Germinal center (tissue), 1 donor: ENCODE data around the gene SLC15A2.

Experiments used
- DNase-seq: peaks from one replicate; pipeline ENCODE4 v3.0.0; 2012; ENCODE audit warnings: mixed read lengths, low spot score

Gene SLC15A2

GRCh38 chr3:121979734-121980449 is 85.7 kb downstream of the SLC15A2 start:
- no peak for DNase-seq

DNA sequence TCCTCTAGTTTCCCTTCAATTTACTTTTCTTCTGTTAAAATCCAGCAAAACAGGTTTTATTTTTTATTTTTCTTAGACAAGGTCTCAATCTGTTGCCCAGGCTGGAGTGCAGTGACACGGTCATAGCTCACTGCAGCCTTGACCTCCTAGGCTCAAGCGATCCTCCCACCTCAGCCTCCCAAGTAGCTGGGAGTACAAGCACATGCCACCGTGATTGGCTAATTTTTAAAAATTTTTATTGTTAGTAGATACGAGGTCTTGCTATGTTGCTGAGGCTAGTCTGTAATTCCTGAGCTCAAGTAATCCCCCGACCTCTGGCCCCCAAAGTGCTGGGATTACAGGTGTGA is 86.2 kb downstream of the SLC15A2 start:
- no peak for DNase-seq

- no peak for DNase-seq
These were observed 87.3 kb downstream of the SLC15A2 start for GRCh38 chr3:121981473-121981872.

GRCh38 chr3:121985846-121986245 is 91.6 kb downstream of the SLC15A2 start:
- DNase-seq, result no peak

DNA sequence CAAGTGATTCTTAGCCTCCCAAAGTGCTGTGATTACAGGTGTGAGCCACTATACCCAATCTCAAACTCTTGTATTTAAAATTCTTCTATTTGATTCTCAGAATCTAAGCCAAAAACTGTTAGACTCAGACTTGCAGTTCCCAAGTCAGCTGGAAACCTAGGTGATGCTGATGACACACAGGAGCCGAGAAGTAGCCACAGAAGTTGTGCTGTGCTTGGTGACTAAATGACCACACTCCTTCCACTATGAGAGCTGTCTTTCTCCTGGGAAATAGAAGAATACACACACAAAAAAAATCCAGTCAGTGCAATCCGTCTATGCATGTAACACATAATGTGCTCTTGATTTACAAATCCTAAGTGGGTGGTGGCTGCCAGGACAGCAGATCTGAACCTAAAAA is 93.9 kb downstream of the SLC15A2 start:
- no peak for DNase-seq

- DNase-seq, result no peak
These were observed 95.7 kb downstream of the SLC15A2 start for GRCh38 chr3:121989943-121990342.

DNA sequence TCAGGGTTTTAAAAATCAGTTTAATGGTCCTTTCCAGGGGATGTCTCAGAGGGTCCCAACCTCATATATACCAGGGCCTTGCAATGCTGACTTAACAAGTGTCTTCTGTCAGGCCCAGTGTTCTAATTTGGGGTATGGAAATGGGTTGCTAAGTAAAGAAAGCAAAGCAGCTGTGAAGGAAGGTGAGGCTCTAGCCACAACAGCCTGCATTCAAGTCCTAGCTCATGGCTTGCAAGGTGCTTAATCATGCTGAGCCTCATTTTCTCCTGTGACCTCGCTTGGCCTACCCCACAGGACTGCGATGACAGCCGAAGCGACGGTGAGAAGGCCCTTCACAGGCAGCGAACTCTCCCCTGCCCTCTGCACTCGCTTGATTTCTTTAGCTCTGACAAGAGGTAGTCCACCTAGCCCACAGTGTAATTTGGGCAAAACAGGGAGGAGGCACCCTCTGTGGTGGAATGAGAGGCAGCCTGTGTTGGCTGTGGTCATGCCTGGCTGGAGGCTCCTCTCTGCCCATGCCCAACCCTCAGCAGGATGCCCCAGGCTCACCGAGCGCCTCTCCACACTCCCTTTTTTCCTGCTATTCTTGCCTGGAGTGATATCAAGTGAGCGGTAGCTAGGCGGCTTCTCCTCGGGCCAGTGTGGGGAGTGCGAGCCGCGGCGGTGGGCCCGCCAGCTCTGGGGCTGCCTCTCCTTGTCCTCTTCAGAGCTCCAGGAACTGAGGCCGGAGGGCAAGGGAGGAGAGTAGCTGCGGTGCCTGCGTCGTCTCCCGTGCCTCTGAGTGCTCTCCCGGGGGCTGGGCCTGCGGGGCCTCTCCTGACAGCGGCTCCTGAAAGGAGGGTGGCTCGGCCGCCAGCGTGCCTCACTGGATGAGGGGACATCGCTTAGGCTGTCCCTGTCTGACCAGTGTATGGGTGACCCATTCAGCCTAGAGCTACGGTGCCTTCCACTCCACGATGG is 98.7 kb downstream of the SLC15A2 start:
- peak; percentile 74 for DNase-seq
